ENCODE results near the gene DAO. TPM values are rescaled to one million over a fixed set of nuclear protein-coding genes. Genes with fewer than 3 reads are reported as not detected.

The DAO gene
- total and polyA plus RNA-seq, 9 donors = not detected

GRCh38 chr12:108905725-108906124 lies 25.8 kb downstream of the DAO start:
- H3K27ac ChIP-seq = no peak overlapping the region
- intact Hi-C loops (cut with DNase I) = no loop called here
- no peaks in the 10 kb centered on the region for H3K27me3 ChIP-seq
- no peak overlapping the region for H3K4me3 ChIP-seq
- no peaks in the 10 kb centered on the region for H3K9me3 ChIP-seq
- 71 to 88% (median 80%) methylated on average over 5 of the region's 5 CpGs for WGBS, 3 donors
- no peak for DNase-seq
- H3K36me3 ChIP-seq = no peaks in the 10 kb centered on the region
- TF ChIP-seq CTCF (IDR thresholded peaks at IDR 0.05) (no peak), POLR2A (IDR thresholded peaks at IDR 0.05) (no peak), EP300 (IDR thresholded peaks at IDR 0.05) (no peak)
- H3K4me1 ChIP-seq (ENCODE audit: insufficient read depth) = no peaks in the 10 kb centered on the region

GRCh38 chr12:108906971-108907370 lies 27.1 kb downstream of the DAO start:
- Histone ChIP-seq H3K36me3 (no peaks in the 10 kb centered on the region), H3K4me3 (no peak overlapping the region)
- intact Hi-C loops (cut with DNase I) = no loop called here

GRCh38 chr12:108907839-108908351 lies 28.0 kb downstream of the DAO start:
- no peak for TF ChIP-seq EP300 (IDR thresholded peaks at IDR 0.05)
- no peak for TF ChIP-seq POLR2A (IDR thresholded peaks at IDR 0.05)
- no peak for TF ChIP-seq CTCF (IDR thresholded peaks at IDR 0.05)
- no peak for DNase-seq
- intact Hi-C loops (cut with DNase I) = no loop called here
- WGBS, 3 donors = 11 to 17% (median 15%) methylated on average over 2 of the region's 2 CpGs
- Histone ChIP-seq H3K9me3 (no peaks in the 10 kb centered on the region), H3K27ac (no peak overlapping the region), H3K4me3 (no peak overlapping the region), H3K36me3 (no peaks in the 10 kb centered on the region), H3K4me1 (ENCODE audit: insufficient read depth) (no peaks in the 10 kb centered on the region), H3K27me3 (no peaks in the 10 kb centered on the region)

More at GRCh38 chr12:108906971-108907370, 27.1 kb downstream of the DAO start:
- Histone ChIP-seq H3K27ac (no peak overlapping the region), H3K9me3 (no peaks in the 10 kb centered on the region), H3K27me3 (no peaks in the 10 kb centered on the region), H3K4me1 (ENCODE audit: insufficient read depth) (no peaks in the 10 kb centered on the region)
- no peak for DNase-seq
- WGBS, 3 donors = 47 to 59% (median 58%) methylated on average over 2 of the region's 2 CpGs
- TF ChIP-seq CTCF (IDR thresholded peaks at IDR 0.05) (no peak), POLR2A (IDR thresholded peaks at IDR 0.05) (no peak), EP300 (IDR thresholded peaks at IDR 0.05) (no peak)

GRCh38 chr12:108910336-108910735 lies 30.4 kb downstream of the DAO start:
- Histone ChIP-seq H3K9me3 (no peaks in the 10 kb centered on the region), H3K4me3 (no peak overlapping the region), H3K4me1 (ENCODE audit: insufficient read depth) (no peaks in the 10 kb centered on the region), H3K27ac (no peak overlapping the region), H3K27me3 (no peaks in the 10 kb centered on the region), H3K36me3 (no peaks in the 10 kb centered on the region)
- intact Hi-C loops (cut with DNase I) = no loop called here
- 79 to 85% (median 80%) methylated on average over 5 of the region's 5 CpGs for WGBS, 3 donors
- TF ChIP-seq EP300 (IDR thresholded peaks at IDR 0.05) (no peak), CTCF (IDR thresholded peaks at IDR 0.05) (no peak), POLR2A (IDR thresholded peaks at IDR 0.05) (no peak)
- no peak for DNase-seq

Data from ovary (tissue), 9 donors.